ENCODE results near the gene ZEB2. TPM values are rescaled to one million over a fixed set of nuclear protein-coding genes. Genes with fewer than 3 reads are reported as not detected.
A peak's percentile ranks its signal among the peaks of the same experiment; 100 is the strongest.

ZEB2 gene
- total and polyA plus RNA-seq, 2 donors (not counting 3 experiments of a cell fraction or from before 2014, with no cell fraction given) = 17.9 to 49.6 TPM

- no peak for FAIRE-seq
- ChIA-PET POLR2A (no interaction called here), CTCF (interaction anchor here (2.5 kb wide), 1 partner anchor 8 kb away, joined by 11 read pairs; no protein-coding TSS in a partner anchor)
- intact Hi-C loops (cut with micrococcal nuclease) (no loop called here), dilution Hi-C loops (cut with MboI; ENCODE audit: extremely low pct_ligation_motif_present, low sequenced_read_pairs) (no loop called here)
- peaks cover 3% of the 10 kb centered on the region for H3K9me1 ChIP-seq (replicated peaks; ENCODE audit: control insufficient read depth, extremely low read depth, insufficient read depth, low read length)
- H3K27ac ChIP-seq (ENCODE audit: insufficient read depth, low read depth, low read length) = no peak overlapping the region
- TF ChIP-seq FOS (IDR thresholded peaks at IDR 0.05; ENCODE audit: borderline replicate concordance, insufficient read depth, low read length) (no peak), EZH2 (IDR thresholded peaks at IDR 0.05; ENCODE audit: borderline replicate concordance, low read depth, low read length, severe bottlenecking) (no peak), MAX (IDR thresholded peaks at IDR 0.05; ENCODE audit: insufficient read depth, insufficient read length) (no peak), MYC (IDR thresholded peaks at IDR 0.05; ENCODE audit: low read depth, low read length) (no peak), GATA2 (IDR thresholded peaks at IDR 0.05; ENCODE audit: insufficient read depth, insufficient read length, low read depth, low read length) (no peak), POLR2AphosphoS5 (IDR thresholded peaks at IDR 0.05; ENCODE audit: insufficient read depth, low read depth, low read length) (no peak), POLR2A (IDR thresholded peaks at IDR 0.05; ENCODE audit: low read depth, low read length) (no peak), CTCF (IDR thresholded peaks at IDR 0.05; ENCODE audit: extremely low read depth in 1 of 2, insufficient read depth in 1 of 2, low read depth in 1 of 2, low read length in 2 of 2) (no peak), JUN (IDR thresholded peaks at IDR 0.05; ENCODE audit: borderline replicate concordance, insufficient read depth, insufficient read length, low read depth) (no peak)
- H2AFZ ChIP-seq (ENCODE audit: low read depth, low read length) = no peak overlapping the region
- no peak overlapping the region for H3K4me3 ChIP-seq (replicated peaks in 1 of 3; ENCODE audit: insufficient read depth in 1 of 3, low read depth in 1 of 3, low read length in 3 of 3)
- no peaks in the 10 kb centered on the region for H3K9me3 ChIP-seq (replicated peaks; ENCODE audit: control insufficient read depth, insufficient read depth, low read length)
- H3K9ac ChIP-seq (replicated peaks; ENCODE audit: extremely low read depth, insufficient read depth, low read length) = no peak overlapping the region
- no peaks in the 10 kb centered on the region for H3K27me3 ChIP-seq (ENCODE audit: control insufficient read depth in 2 of 2, insufficient read depth in 2 of 2, low read length in 2 of 2)
- H3K4me1 ChIP-seq (ENCODE audit: control insufficient read depth, extremely low read depth, insufficient read depth, low read length) = no peaks in the 10 kb centered on the region
- H3K79me2 ChIP-seq (ENCODE audit: control insufficient read depth, insufficient read depth, low read length) = peaks cover 2% of the 10 kb centered on the region
- peak; percentile 50 for DNase-seq (ENCODE audit: low read depth, low spot score)
- H3K4me2 ChIP-seq (ENCODE audit: insufficient read depth, low read length) = no peak overlapping the region
- peaks cover 0 to 1% of the 10 kb centered on the region in 2 experiments for H3K36me3 ChIP-seq (ENCODE audit: control insufficient read depth in 2 of 2, extremely low read depth in 1 of 2, insufficient read depth in 2 of 2, low read length in 2 of 2)
- H4K20me1 ChIP-seq (replicated peaks; ENCODE audit: control insufficient read depth, extremely low read depth, insufficient read depth, low read length) = no peaks in the 10 kb centered on the region
- no TSS peak for BruUV-seq (replicated peaks)
Measured at GRCh38 chr2:144470816-144471215, 49.1 kb downstream of the ZEB2 start.

Data from endothelial cell of umbilical vein (primary cell).